Dendritic cell treated with granulocyte-macrophage colony-stimulating factor and Interleukin-4, amounts not matched to agents 40 ng/mL and 50 ng/mL, for 4 days (primary cell): ENCODE data around the gene TMEM132D.

Experiments used
- H3K27ac Mint-ChIP-seq: one replicate; pipeline ENCODE4 v1.8.0; 2022; ENCODE audit warnings: mild to moderate bottlenecking, mixed read lengths
- H3K27me3 Mint-ChIP-seq: one replicate; pipeline ENCODE4 v1.8.0; 2022; ENCODE audit warnings: mild to moderate bottlenecking, mixed read lengths
- H3K36me3 Mint-ChIP-seq: one replicate; pipeline ENCODE4 v1.8.0; 2022; ENCODE audit warnings: low read depth, mixed read lengths
- H3K4me1 Mint-ChIP-seq: one replicate; pipeline ENCODE4 v1.8.0; 2022; ENCODE audit warnings: low read depth, mixed read lengths
- H3K4me3 Mint-ChIP-seq: one replicate; pipeline ENCODE4 v1.8.0; 2022; ENCODE audit warnings: mild to moderate bottlenecking, moderate library complexity, mixed read lengths
- H3K9me3 Mint-ChIP-seq: one replicate; pipeline ENCODE4 v1.8.0; 2022; ENCODE audit warnings: mixed read lengths
- intact Hi-C: fragments of 100-400 bp; cut with micrococcal nuclease; formaldehyde crosslinking; loops from one replicate; pipeline ENCODE4 v1.15.0; 2022

The TMEM132D gene

DNA sequence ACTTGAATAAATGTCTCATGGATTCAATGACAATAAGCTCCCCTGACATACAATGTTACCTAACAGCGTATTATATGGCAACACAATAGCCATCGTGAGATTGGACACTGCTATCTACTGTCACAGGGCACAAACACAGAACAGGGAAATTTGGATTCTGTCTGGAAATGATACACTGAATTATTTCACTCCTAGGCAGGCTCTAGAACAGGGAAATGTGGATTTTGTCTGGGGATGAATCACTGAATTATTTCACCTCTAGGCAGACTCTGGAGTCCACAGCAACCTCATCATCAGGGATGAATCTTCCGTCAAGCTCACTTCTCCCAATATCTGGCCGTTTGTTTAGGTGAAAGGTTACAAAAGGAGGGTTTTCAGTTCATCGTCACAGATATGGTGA is 288.8 kb downstream of the TMEM132D start:
- no peaks in the 10 kb centered on the region for H3K27me3 Mint-ChIP-seq
- H3K27ac Mint-ChIP-seq, result no peak overlapping the region
- peaks cover 62% of the 10 kb centered on the region for H3K9me3 Mint-ChIP-seq
- no peaks in the 10 kb centered on the region for H3K4me1 Mint-ChIP-seq
- no peaks in the 10 kb centered on the region for H3K36me3 Mint-ChIP-seq
- intact Hi-C loops, result no loop called here
- no peak overlapping the region for H3K4me3 Mint-ChIP-seq

DNA sequence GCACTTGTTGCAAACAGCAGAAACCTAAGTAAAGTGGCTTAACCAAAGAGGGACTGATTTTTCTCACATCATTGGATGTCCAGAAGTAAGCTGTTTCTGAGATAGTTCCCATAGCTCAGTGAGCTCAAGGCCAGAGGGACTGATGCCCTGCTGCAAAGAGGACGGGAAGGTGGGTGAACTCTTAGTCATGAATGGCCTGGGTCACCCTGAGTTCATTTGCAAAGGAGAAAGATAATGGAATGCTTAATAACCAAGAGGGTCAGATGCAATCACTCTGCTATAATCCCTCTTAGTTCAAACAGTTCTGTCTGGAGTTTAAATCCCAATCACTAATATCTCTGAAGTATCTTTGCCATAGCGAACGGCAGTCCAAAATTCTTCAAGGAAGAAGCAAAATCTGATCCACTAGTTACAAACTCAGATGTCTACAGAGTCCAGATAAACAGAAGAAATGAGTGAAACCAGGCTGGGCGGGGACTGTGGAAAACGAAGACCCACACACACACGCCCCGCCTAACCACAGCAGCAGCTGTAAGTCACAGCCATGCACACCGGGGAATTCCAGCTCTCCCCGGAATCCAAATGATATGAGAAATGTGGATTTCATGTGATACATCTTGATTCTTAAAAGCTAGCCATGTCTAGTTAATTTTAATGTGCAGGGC is 289.5 kb downstream of the TMEM132D start:
- Mint-ChIP-seq H3K27me3 (no peaks in the 10 kb centered on the region), H3K27ac (no peak overlapping the region), H3K4me1 (no peaks in the 10 kb centered on the region), H3K9me3 (peaks cover 59% of the 10 kb centered on the region), H3K4me3 (no peak overlapping the region), H3K36me3 (no peaks in the 10 kb centered on the region)
- intact Hi-C loops, result no loop called here

DNA sequence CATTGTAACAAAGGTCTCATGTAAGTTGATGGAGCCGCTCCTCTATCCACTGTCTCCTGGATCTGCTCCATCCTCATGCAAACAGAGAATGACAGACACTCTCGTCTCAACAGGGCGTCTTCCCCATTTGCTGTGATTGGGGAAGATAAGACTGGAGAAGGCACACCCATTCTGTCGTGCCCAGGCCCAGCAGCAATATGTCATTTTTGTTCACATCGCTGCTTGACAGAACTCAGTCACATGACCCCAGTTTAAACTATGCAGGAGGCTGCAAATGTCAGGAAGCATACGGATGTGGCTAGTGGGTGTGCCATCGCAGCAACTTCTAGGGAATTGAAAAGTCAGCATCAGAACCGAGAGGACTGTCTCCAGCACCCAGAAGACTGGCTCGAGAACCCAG is 290.5 kb downstream of the TMEM132D start:
- no peaks in the 10 kb centered on the region for H3K36me3 Mint-ChIP-seq
- H3K9me3 Mint-ChIP-seq, result peaks cover 59% of the 10 kb centered on the region
- no peak overlapping the region for H3K4me3 Mint-ChIP-seq
- no peaks in the 10 kb centered on the region for H3K27me3 Mint-ChIP-seq
- intact Hi-C loops, result no loop called here
- H3K27ac Mint-ChIP-seq, result no peak overlapping the region
- H3K4me1 Mint-ChIP-seq, result no peaks in the 10 kb centered on the region

DNA sequence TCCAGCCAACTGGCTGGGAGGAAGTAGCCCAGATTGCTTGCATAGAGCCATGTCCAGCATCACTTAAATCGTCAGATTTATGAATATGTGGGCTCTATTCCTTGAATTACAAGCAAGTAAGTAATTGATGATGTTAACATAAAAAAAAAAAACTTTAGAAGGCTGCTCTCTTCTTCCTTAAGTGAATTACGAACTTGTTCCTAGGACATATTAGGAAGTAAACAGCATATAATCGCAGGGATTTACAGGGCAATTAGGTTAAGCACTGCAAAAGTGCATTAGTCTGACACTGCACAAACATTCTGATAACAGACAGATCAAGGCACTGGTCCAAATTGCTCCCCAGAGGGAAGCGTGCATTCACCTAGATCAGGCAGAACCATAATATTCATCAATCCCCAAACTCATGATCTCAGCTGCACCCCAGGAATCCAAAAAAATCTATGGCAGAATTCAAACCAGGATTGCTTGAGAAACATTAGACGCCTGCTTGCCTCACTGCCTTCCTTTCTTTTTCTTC is 293.2 kb downstream of the TMEM132D start:
- Mint-ChIP-seq H3K27ac (no peak overlapping the region), H3K36me3 (no peaks in the 10 kb centered on the region), H3K27me3 (no peaks in the 10 kb centered on the region), H3K9me3 (peaks cover 37% of the 10 kb centered on the region), H3K4me1 (no peaks in the 10 kb centered on the region), H3K4me3 (no peak overlapping the region)
- intact Hi-C loops, result no loop called here

DNA sequence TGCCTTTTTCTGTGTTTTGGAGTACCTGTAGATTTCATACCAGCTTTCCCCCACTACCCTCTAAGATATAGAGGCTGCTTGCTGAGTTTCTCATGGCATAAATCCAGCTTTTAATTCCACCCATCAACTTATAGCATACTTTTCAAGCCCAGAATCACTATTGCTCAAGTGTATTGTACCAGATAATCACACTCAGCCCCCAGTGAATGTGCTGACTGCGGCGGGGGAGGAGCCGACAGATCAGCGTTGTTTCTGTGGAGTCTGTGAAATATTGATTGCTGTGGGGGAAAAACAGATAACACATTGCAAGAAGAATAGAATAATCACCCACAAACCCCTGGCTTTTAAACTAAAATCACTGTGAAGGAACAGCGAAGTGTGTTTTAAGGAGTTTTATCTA is 296.1 kb downstream of the TMEM132D start:
- Mint-ChIP-seq H3K27ac (no peak overlapping the region), H3K9me3 (peaks cover 25% of the 10 kb centered on the region), H3K36me3 (no peaks in the 10 kb centered on the region), H3K4me1 (no peaks in the 10 kb centered on the region), H3K4me3 (no peak overlapping the region), H3K27me3 (no peaks in the 10 kb centered on the region)
- intact Hi-C loops, result no loop called here

DNA sequence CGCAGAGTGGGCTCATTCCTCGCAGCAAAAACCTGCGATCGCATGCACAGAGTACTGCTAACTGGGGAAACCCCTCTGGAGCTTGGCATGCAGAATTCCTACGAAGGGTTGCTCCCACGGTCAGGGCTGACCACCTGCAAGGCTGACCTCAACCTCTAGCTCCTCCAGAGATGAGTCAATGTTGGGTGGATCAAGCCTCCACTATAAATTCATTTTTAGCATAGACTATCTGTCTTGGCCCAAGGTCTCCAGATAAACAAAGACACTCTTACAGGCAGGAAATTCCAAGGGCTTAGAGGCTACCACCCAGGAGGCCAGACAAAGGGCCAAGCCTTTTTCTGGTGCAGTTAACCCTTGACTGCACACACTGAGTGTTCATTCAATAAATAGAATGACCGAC is 296.5 kb downstream of the TMEM132D start:
- Mint-ChIP-seq H3K27ac (no peak overlapping the region), H3K36me3 (no peaks in the 10 kb centered on the region), H3K27me3 (no peaks in the 10 kb centered on the region), H3K9me3 (peaks cover 26% of the 10 kb centered on the region), H3K4me1 (no peaks in the 10 kb centered on the region), H3K4me3 (no peak overlapping the region)
- intact Hi-C loops, result no loop called here

DNA sequence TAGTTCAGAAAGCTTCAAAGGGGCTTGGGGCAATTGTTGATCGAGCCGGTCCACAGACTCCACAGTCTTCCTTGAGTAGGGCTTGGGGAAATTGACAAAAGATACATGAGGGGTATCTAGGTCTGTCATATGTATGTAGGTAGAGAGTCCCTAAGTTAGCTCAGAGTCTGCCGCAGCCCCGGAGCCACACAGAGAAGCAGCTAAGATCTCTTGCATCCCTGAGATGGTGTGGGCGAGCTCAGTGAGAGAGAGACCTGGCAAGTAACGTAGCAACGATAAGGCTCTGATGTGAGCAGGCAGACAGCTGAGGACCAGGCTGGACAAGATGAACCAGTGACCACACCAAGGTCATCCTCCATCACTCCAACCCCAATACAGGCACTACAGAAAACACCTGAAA is 297.6 kb downstream of the TMEM132D start:
- Mint-ChIP-seq H3K9me3 (peaks cover 36% of the 10 kb centered on the region), H3K36me3 (no peaks in the 10 kb centered on the region), H3K27ac (no peak overlapping the region), H3K4me3 (no peak overlapping the region), H3K27me3 (no peaks in the 10 kb centered on the region), H3K4me1 (no peaks in the 10 kb centered on the region)
- intact Hi-C loops, result no loop called here

DNA sequence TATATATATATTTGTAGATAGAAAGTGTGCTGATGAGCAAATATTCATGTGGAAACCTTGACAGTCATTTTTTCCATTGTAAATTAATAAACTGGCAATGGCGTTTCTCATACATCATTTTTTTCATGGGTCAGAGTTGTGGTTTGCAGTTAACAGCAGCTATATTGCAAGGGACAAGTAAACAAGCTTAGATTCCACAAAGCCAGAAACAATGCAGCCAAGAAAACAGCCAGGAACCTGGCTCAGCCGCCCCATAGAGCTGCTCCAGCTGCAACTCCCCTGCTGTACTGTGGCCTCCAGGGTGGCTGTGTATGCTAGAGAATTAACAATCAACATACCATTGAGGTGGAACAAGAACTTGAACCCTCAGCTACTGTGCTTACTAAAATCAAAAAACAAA is 298.2 kb downstream of the TMEM132D start:
- no peak overlapping the region for H3K27ac Mint-ChIP-seq
- H3K36me3 Mint-ChIP-seq, result no peaks in the 10 kb centered on the region
- H3K4me3 Mint-ChIP-seq, result no peak overlapping the region
- intact Hi-C loops, result no loop called here
- H3K9me3 Mint-ChIP-seq, result peaks cover 35% of the 10 kb centered on the region
- H3K4me1 Mint-ChIP-seq, result no peaks in the 10 kb centered on the region
- no peaks in the 10 kb centered on the region for H3K27me3 Mint-ChIP-seq

DNA sequence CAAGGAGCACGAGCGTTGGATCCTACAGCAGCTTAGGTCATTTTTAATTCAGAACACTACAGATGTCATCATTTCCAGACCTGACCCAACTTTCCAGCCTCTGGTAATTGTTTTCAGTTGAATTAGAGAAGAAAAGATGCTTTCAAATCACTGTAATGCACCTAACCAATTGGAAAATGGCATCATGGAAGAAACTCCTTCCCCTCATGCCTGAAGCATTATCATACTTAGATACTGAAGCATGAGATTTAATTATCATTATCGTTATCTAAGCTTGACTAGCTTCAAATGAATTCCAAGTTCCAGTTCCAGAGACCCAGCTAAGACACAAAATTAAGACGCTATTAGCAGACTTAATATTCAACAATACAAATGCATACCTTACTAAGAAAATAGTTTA is 299.3 kb downstream of the TMEM132D start:
- Mint-ChIP-seq H3K27ac (no peak overlapping the region), H3K4me3 (no peak overlapping the region), H3K36me3 (no peaks in the 10 kb centered on the region)

DNA sequence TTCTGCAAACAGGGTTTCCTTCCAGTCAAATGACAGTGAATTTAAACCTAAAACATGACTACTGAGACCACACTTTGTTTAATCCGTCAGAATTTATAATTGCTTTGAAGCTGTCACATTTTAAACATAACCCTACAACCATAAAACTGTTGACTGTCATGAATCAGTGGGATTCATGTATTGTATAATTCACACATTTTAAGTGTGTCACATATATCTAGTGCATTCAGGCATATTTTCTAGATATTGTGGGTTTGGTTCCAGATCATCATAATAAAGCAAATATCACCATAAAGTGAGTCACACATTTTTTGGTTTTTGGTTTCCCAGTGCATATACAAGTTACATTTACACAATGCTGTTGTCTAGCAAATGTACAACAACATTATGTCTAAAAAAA is 304.4 kb downstream of the TMEM132D start:
- H3K4me1 Mint-ChIP-seq, result no peaks in the 10 kb centered on the region
- peaks cover 42% of the 10 kb centered on the region for H3K9me3 Mint-ChIP-seq
- no peaks in the 10 kb centered on the region for H3K36me3 Mint-ChIP-seq
- no peak overlapping the region for H3K4me3 Mint-ChIP-seq
- intact Hi-C loops, result no loop called here
- no peak overlapping the region for H3K27ac Mint-ChIP-seq
- no peaks in the 10 kb centered on the region for H3K27me3 Mint-ChIP-seq

More for the DNA sequence above, 299.3 kb downstream of the TMEM132D start:
- Mint-ChIP-seq H3K4me1 (no peaks in the 10 kb centered on the region), H3K9me3 (peaks cover 42% of the 10 kb centered on the region), H3K27me3 (no peaks in the 10 kb centered on the region)
- intact Hi-C loops, result no loop called here

DNA sequence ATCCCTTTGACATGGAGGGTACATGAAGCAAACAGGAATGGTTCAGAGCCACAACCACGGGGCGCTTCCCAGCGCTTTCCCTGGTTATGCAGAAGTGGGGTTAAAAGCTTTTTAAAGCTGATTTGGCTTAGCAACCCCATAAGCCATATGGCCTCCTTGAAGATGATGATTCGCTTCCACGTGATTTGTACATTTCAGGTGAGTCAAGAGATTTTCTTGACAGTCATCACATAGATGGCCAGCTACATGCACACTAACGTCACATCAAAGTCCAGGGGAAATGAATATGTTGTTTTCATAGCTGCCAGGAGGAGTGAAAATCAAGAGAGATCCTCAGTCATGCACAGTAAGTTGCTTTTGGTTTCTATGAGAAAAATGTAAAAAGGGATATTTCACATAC is 309.7 kb downstream of the TMEM132D start:
- intact Hi-C loops, result no loop called here
- no peak overlapping the region for H3K27ac Mint-ChIP-seq
- H3K4me1 Mint-ChIP-seq, result no peaks in the 10 kb centered on the region
- no peaks in the 10 kb centered on the region for H3K27me3 Mint-ChIP-seq
- H3K9me3 Mint-ChIP-seq, result peaks cover 22% of the 10 kb centered on the region
- no peaks in the 10 kb centered on the region for H3K36me3 Mint-ChIP-seq
- no peak overlapping the region for H3K4me3 Mint-ChIP-seq

DNA sequence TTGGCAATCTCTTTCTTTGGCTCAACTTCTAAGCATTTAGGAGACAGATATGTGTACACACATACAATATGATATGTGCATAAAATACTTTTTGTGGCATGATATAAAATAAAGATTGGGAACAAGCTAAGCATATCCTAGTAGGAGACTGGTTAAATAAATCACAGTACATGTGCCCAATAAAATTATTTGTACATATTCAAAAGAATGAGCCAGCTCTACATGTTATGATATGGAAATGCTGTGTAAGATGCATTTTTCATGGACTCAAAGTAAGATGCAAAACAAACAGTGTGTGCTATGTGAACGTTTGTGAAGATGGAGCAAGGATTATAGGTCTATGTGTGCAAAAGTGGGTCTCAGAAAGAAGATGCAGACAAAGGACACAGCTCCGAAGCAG is 311.4 kb downstream of the TMEM132D start:
- peaks cover 34% of the 10 kb centered on the region for H3K9me3 Mint-ChIP-seq
- H3K4me1 Mint-ChIP-seq, result no peaks in the 10 kb centered on the region
- no peaks in the 10 kb centered on the region for H3K27me3 Mint-ChIP-seq
- intact Hi-C loops, result no loop called here
- H3K27ac Mint-ChIP-seq, result no peak overlapping the region
- H3K4me3 Mint-ChIP-seq, result no peak overlapping the region
- H3K36me3 Mint-ChIP-seq, result no peaks in the 10 kb centered on the region

DNA sequence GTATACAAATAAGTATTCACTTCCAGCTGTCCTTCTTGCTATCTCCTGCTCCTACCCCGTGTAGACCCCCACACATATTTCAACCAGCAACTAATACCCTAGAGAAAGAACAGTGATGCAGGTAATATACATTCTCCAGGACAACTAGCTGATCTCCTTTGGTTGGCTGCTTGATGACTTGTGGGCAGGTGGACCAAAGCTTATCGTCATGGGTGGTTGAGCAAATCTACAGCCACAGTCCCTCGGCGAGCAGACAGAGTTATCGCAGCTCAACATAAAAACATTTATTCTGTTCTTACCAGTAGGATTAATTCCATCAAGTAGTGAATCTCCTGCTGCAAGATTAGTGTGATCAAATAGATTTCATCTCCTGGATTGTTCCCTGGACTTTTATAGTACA is 314.3 kb downstream of the TMEM132D start:
- no peaks in the 10 kb centered on the region for H3K27me3 Mint-ChIP-seq
- intact Hi-C loops, result no loop called here
- no peaks in the 10 kb centered on the region for H3K36me3 Mint-ChIP-seq
- H3K9me3 Mint-ChIP-seq, result peaks cover 57% of the 10 kb centered on the region
- H3K4me3 Mint-ChIP-seq, result no peak overlapping the region
- no peak overlapping the region for H3K27ac Mint-ChIP-seq
- no peaks in the 10 kb centered on the region for H3K4me1 Mint-ChIP-seq

DNA sequence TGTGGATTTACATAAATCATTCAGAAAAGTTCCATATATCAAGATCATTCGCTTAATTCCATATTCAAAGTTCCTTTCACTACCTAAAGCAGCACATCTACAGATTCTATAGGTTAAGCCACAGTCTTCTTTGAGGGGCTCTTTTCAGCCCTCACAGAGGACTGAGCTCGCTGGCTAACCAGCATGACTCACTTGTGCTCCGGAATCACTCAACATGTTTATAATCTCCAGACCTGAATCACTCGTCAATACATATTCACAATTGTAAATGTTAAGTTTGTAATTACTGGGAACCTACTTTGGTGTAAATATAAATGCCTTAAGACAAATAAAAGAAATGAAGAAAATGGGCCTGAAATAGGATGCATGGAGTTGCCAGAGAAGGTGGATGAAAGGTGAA is 315.7 kb downstream of the TMEM132D start:
- Mint-ChIP-seq H3K36me3 (no peaks in the 10 kb centered on the region), H3K27me3 (no peaks in the 10 kb centered on the region), H3K4me3 (no peak overlapping the region), H3K9me3 (peaks cover 62% of the 10 kb centered on the region), H3K27ac (no peak overlapping the region), H3K4me1 (no peaks in the 10 kb centered on the region)
- intact Hi-C loops, result no loop called here

DNA sequence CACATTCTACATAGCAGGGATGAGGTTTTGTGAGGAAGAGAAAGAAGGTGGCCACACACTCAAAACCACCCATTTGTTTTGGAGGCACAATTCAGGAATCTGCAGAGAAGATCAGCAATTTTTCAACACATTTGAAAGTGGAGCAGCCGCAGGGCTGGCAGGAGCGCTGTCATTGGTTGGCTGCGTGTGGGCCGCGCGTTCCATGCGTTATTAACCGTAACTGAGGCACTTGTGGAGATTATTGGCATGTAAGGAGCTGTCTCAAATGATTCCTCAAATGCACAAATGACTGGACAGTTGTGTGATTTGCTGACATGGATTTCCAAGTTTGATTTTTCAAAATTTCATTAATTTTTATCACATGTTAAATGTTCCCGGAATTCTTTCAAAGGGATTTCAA is 318.5 kb downstream of the TMEM132D start:
- H3K36me3 Mint-ChIP-seq, result no peaks in the 10 kb centered on the region
- H3K27me3 Mint-ChIP-seq, result no peaks in the 10 kb centered on the region
- peaks cover 68% of the 10 kb centered on the region for H3K9me3 Mint-ChIP-seq
- no peak overlapping the region for H3K27ac Mint-ChIP-seq
- H3K4me1 Mint-ChIP-seq, result no peaks in the 10 kb centered on the region
- H3K4me3 Mint-ChIP-seq, result no peak overlapping the region
- intact Hi-C loops, result no loop called here
